ENCODE data around the gene TMEM143. TPM values are rescaled to one million over a fixed set of nuclear protein-coding genes. Genes with fewer than 3 reads are reported as not detected.

TMEM143 gene
- total and polyA plus RNA-seq, 10 of the 15 experiments (the other 5 are each of a cell fraction or from before 2014, with no cell fraction given), result 1.5 to 19.5 (median 10.1) TPM

DNA sequence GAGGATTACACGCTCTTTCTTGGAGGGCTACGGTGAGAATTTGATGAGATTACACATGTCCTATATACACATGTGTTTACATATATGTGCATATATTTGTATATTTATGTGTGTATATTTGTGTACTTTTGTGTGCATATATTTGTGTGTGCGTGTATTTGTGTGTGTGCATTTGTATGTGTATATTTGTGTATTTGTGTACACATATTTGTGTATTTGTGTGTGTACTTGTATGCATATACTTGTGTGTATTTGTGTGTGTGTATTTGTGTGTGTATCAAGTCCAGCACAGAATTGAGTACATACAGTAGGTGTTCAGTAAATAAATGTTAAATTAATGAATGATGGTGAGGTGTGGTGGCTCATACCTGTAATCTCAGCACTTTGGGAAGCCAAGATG is 1.8 kb downstream of the TMEM143 start:
- H3K4me1 ChIP-seq (ENCODE audit: control insufficient read depth, insufficient read depth, low read length), result peaks cover 9% of the 10 kb centered on the region; the same call in 1 of the 2 replicates
- no peak overlapping the region for H3K9ac ChIP-seq (ENCODE audit: control insufficient read depth, insufficient read depth, low read length)
- intact Hi-C loops (cut with micrococcal nuclease; ENCODE audit: unreplicated experiment) (loop anchor here (5.0 kb wide), 1 partner anchor 130 kb away; no protein-coding TSS in a partner anchor), in situ Hi-C loops (cut with MboI) (no loop called here)
- TF ChIP-seq MEF2B (IDR thresholded peaks at IDR 0.05; ENCODE audit: partially characterized antibody, poor library complexity, severe bottlenecking), result no peak
- TF ChIP-seq, protein P1, sequence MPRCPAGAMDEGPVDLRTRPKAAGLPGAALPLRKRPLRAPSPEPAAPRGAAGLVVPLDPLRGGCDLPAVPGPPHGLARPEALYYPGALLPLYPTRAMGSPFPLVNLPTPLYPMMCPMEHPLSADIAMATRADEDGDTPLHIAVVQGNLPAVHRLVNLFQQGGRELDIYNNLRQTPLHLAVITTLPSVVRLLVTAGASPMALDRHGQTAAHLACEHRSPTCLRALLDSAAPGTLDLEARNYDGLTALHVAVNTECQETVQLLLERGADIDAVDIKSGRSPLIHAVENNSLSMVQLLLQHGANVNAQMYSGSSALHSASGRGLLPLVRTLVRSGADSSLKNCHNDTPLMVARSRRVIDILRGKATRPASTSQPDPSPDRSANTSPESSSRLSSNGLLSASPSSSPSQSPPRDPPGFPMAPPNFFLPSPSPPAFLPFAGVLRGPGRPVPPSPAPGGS (IDR thresholded peaks at IDR 0.05; ENCODE audit: borderline replicate concordance, insufficient read depth, low read depth, low read length, poor library complexity, severe bottlenecking), result peak; percentile 17
- no peak overlapping the region for H3K4me2 ChIP-seq (ENCODE audit: control insufficient read depth, insufficient read depth)
- FAIRE-seq (no peak), DNase-seq (ENCODE audit: low read depth, low spot score) (no peak), ATAC-seq (no peak)
- ChIA-PET POLR2A (interaction anchor here (3.1 kb wide), 1 partner anchor 28 kb away, joined by 39 read pairs; no protein-coding TSS in a partner anchor), RAD21 (ENCODE audit: unreplicated experiment) (no interaction called here), CTCF (interaction anchor here (1.1 kb wide), 1 partner anchor 29 kb away, joined by 8 read pairs; the partner anchor contains the start of gene KDELR1), SMC1A (ENCODE audit: uncharacterized antibody, unreplicated experiment) (no interaction called here)
- H3K27me3 ChIP-seq (replicated peaks in 1 of 2; ENCODE audit: control insufficient read depth in 2 of 2, insufficient read depth in 2 of 2, low read length in 1 of 2), result no peaks in the 10 kb centered on the region
- H3K27ac ChIP-seq (ENCODE audit: control insufficient read depth, insufficient read depth), result no peak overlapping the region
- H4K20me1 ChIP-seq (ENCODE audit: control insufficient read depth, insufficient read depth), result no peaks in the 10 kb centered on the region
- WGBS (ENCODE audit: insufficient coverage, insufficient replicate concordance, low lambda C conversion rate, missing lambda C conversion rate), result 100% methylated on average over 3 of the region's 3 CpGs
- H3K4me3 ChIP-seq, result no peak overlapping the region
- H3K79me2 ChIP-seq (ENCODE audit: control insufficient read depth, insufficient read depth, low read length), result peaks cover 3% of the 10 kb centered on the region
- H3K36me3 ChIP-seq (ENCODE audit: control insufficient read depth in 2 of 2, insufficient read depth in 2 of 2, low read length in 1 of 2), result no peaks in the 10 kb centered on the region
- no TSS peak for BruUV-seq (replicated peaks)
- H3K9me3 ChIP-seq (replicated peaks; ENCODE audit: control insufficient read depth, insufficient read depth, low read length), result no peaks in the 10 kb centered on the region
- H2AFZ ChIP-seq (ENCODE audit: control insufficient read depth, low read depth, low read length), result no peak overlapping the region

GRCh38 chr19:48359123-48359522 is 4.6 kb downstream of the TMEM143 start:
- intact Hi-C loops (cut with micrococcal nuclease; ENCODE audit: unreplicated experiment) (no loop called here), in situ Hi-C loops (cut with MboI) (no loop called here)
- RAD21 ChIA-PET (ENCODE audit: unreplicated experiment), result no interaction called here
- Histone ChIP-seq H3K9me3 (replicated peaks; ENCODE audit: control insufficient read depth, insufficient read depth, low read length) (no peaks in the 10 kb centered on the region), H3K4me2 (ENCODE audit: control insufficient read depth, insufficient read depth) (no peak overlapping the region), H4K20me1 (ENCODE audit: control insufficient read depth, insufficient read depth) (no peaks in the 10 kb centered on the region), H3K79me2 (ENCODE audit: control insufficient read depth, insufficient read depth, low read length) (peaks cover 3% of the 10 kb centered on the region), H3K4me3 (no peak overlapping the region), H3K27me3 (replicated peaks in 1 of 2; ENCODE audit: control insufficient read depth in 2 of 2, insufficient read depth in 2 of 2, low read length in 1 of 2) (no peaks in the 10 kb centered on the region), H2AFZ (ENCODE audit: control insufficient read depth, low read depth, low read length) (no peak overlapping the region), H3K27ac (ENCODE audit: control insufficient read depth, insufficient read depth) (no peak overlapping the region), H3K9ac (ENCODE audit: control insufficient read depth, insufficient read depth, low read length) (no peak overlapping the region), H3K36me3 (ENCODE audit: control insufficient read depth in 2 of 2, insufficient read depth in 2 of 2, low read length in 1 of 2) (no peaks in the 10 kb centered on the region; a peak in 1 of 4 replicates), H3K4me1 (ENCODE audit: control insufficient read depth, insufficient read depth, low read length) (peaks cover 3% of the 10 kb centered on the region; the same call in 1 of the 2 replicates)
- 88% methylated on average over 5 of the region's 5 CpGs for WGBS (ENCODE audit: insufficient coverage, insufficient replicate concordance, low lambda C conversion rate, missing lambda C conversion rate)
- CTCF ChIA-PET, result interaction anchor here (0.8 to 1.6 kb wide), 3 partner anchors 26 to 230 kb away, joined by 3 to 5 read pairs (median 4); no protein-coding TSS in a partner anchor
- SMC1A ChIA-PET (ENCODE audit: uncharacterized antibody, unreplicated experiment), result no interaction called here
- ATAC-seq, result no peak
- TF ChIP-seq, protein P1 (IDR thresholded peaks at IDR 0.05; ENCODE audit: borderline replicate concordance, insufficient read depth, low read depth, low read length, poor library complexity, severe bottlenecking), result no peak
- TF ChIP-seq HDAC2 (IDR thresholded peaks at IDR 0.05) (no peak), DPF2 (IDR thresholded peaks at IDR 0.05) (no peak), SREBF2 (IDR thresholded peaks at IDR 0.05; ENCODE audit: low read length) (no peak), NFYA (IDR thresholded peaks at IDR 0.05; ENCODE audit: borderline replicate concordance, low read depth, low read length) (no peak), RAD51 (IDR thresholded peaks at IDR 0.05) (no peak), GABPA (IDR thresholded peaks at IDR 0.05; ENCODE audit: low read depth) (no peak), CEBPB (IDR thresholded peaks at IDR 0.05; ENCODE audit: borderline replicate concordance in 1 of 2, low read depth in 2 of 2, low read length in 2 of 2) (no peak), TARDBP (IDR thresholded peaks at IDR 0.05; ENCODE audit: borderline replicate concordance) (no peak), POLR2A (IDR thresholded peaks at IDR 0.05; ENCODE audit: low read depth, low read length) (no peak), SMAD1 (IDR thresholded peaks at IDR 0.05; ENCODE audit: low read depth, partially characterized antibody) (no peak), PML (IDR thresholded peaks at IDR 0.05; ENCODE audit: low read length) (no peak)
- DNase-seq (ENCODE audit: low read depth, low spot score), result no peak
- BruUV-seq (replicated peaks), result no TSS peak
- POLR2A ChIA-PET, result interaction anchor here (0.6 kb wide), 1 partner anchor 13 kb away, joined by 3 read pairs; no protein-coding TSS in a partner anchor
- FAIRE-seq, result no peak

All from GM12878 (cell line).